OCI-LY7 (cell line): ENCODE data around the gene ING2. TPM values are rescaled to one million over a fixed set of nuclear protein-coding genes. Genes with fewer than 3 reads are reported as not detected.
"Not testable (repeated sequence)": the region's sequence is repeated elsewhere in the genome, so short reads cannot be mapped to it uniquely, and the experiment has no call there.

ENCODE experiments used
- BruUV-seq: library from RNA; stranded (reverse); fragments of 400-500 nt; replicated peaks from 2 replicates; lab custom pipeline; 2021; lab: Mats Ljungman, UMichigan
- CTCF ChIA-PET: fragments of 300-600 bp; sonication (Branson Sonifier 250); formaldehyde crosslinking; loops from one replicate; lab custom pipeline; 2022; ENCODE audit warnings: antibody characterized with exemption; ENCODE audit not compliant: unreplicated experiment; lab: Charles Lee
- POLR2A ChIA-PET: fragments of 300-600 bp; sonication (Branson Sonifier 250); formaldehyde crosslinking; loops from one replicate; lab custom pipeline; 2022; ENCODE audit warnings: antibody characterized with exemption; lab: Charles Lee
- DNase-seq: peaks from one replicate; pipeline ENCODE4 v3.0.0-alpha.2; 2015; ENCODE audit warnings: low spot score
- H2AFZ ChIP-seq: fragments of 200-600 bp; sonication (generic), shearing (Covaris generic); 2 replicates; pipeline ENCODE4 v1.6.1; 2014; ENCODE audit warnings: mild to moderate bottlenecking, antibody characterized with exemption, low read length, moderate library complexity
- H3K27ac ChIP-seq: fragments of 200-600 bp; sonication (generic); 2 replicates; pipeline ENCODE4 v1.5.1; 2014; ENCODE audit warnings: mixed run types, low read depth, mild to moderate bottlenecking, moderate library complexity, low read length, inconsistent platforms; ENCODE audit not compliant: poor library complexity, severe bottlenecking
- H3K36me3 ChIP-seq: fragments of 200-600 bp; sonication (generic); 2 replicates; pipeline ENCODE4 v1.6.1; 2014; ENCODE audit warnings: mild to moderate bottlenecking, antibody characterized with exemption, low read length, moderate library complexity, mixed read lengths; ENCODE audit not compliant: insufficient read depth
- H3K4me1 ChIP-seq: fragments of 200-600 bp; sonication (generic); 2 replicates; pipeline ENCODE4 v1.5.1; 2014; ENCODE audit warnings: mild to moderate bottlenecking, low read length; ENCODE audit not compliant: insufficient read depth, poor library complexity, severe bottlenecking
- H3K4me2 ChIP-seq: fragments of 200-600 bp; sonication (generic); 2 replicates; pipeline ENCODE4 v1.6.1; 2014; ENCODE audit warnings: mild to moderate bottlenecking, low read length
- H3K4me3 ChIP-seq: fragments of 200-600 bp; sonication (generic); 2 replicates; pipeline ENCODE4 v1.5.1; 2014; ENCODE audit warnings: mild to moderate bottlenecking, low read depth, low read length; ENCODE audit not compliant: poor library complexity, severe bottlenecking
- H3K79me2 ChIP-seq: fragments of 200-600 bp; sonication (generic); 2 replicates; pipeline ENCODE4 v1.6.1; 2016; ENCODE audit warnings: low read depth, mild to moderate bottlenecking, low read length, moderate library complexity, mixed read lengths; ENCODE audit not compliant: insufficient read depth
- H3K9me2 ChIP-seq: fragments of 200-600 bp; sonication (generic); 2 replicates; pipeline ENCODE4 v1.6.1; 2016; ENCODE audit warnings: mild to moderate bottlenecking, low read length, mixed read lengths; ENCODE audit not compliant: insufficient read depth
- H3K9me3 ChIP-seq: fragments of 200-600 bp; sonication (generic); 2 replicates; pipeline ENCODE4 v1.6.1; 2014; ENCODE audit warnings: mild to moderate bottlenecking, mixed run types, low read length, mixed read lengths
- H4K20me1 ChIP-seq: fragments of 200-600 bp; sonication (generic); 2 replicates; pipeline ENCODE4 v1.6.1; 2014; ENCODE audit warnings: mild to moderate bottlenecking, antibody characterized with exemption, low read length, moderate library complexity, mixed read lengths; ENCODE audit not compliant: insufficient read depth
- CTCF ChIP-seq: fragments of 200-600 bp; sonication (generic); conservative IDR thresholded peaks from 2 replicates; pipeline ENCODE4 v1.5.1; 2014; ENCODE audit warnings: mild to moderate bottlenecking, antibody characterized with exemption, low read length, moderate library complexity, mixed read lengths
- EZH2phosphoT487 ChIP-seq: fragments of 200-600 bp; sonication (generic); IDR thresholded peaks from 2 replicates; pipeline ENCODE4 v1.6.1; 2018; ENCODE audit warnings: low read depth, borderline replicate concordance, mild to moderate bottlenecking, mixed run types, antibody characterized with exemption, low read length, moderate library complexity, mixed read lengths
- intact Hi-C: fragments of 100-400 bp; cut with micrococcal nuclease; formaldehyde crosslinking; loops from one replicate; pipeline ENCODE4 v1.10.0; 2022; ENCODE audit not compliant: unreplicated experiment
- total RNA-seq, 2 experiments: library from RNA; depleted of rRNA in 1 of 2; stranded (reverse); fragments of >200 nt in 1 of 2; shearing (Covaris generic) in 1 of 2; gene quantifications; 2 replicates each; pipeline ENCODE4 v1.2.3, GENCODE V29; 2014 to 2022

Gene ING2
- total RNA-seq, 2 experiments from 2014 or later, result 23.3 to 26.0 TPM

- Histone ChIP-seq H3K4me3 (no peak overlapping the region), H3K4me2 (no peak overlapping the region), H3K9me2 (no peaks in the 10 kb centered on the region), H3K9me3 (no peaks in the 10 kb centered on the region), H3K36me3 (peaks cover 26% of the 10 kb centered on the region), H2AFZ (no peak overlapping the region), H3K79me2 (no peaks in the 10 kb centered on the region), H3K4me1 (no peaks in the 10 kb centered on the region), H4K20me1 (no peaks in the 10 kb centered on the region), H3K27ac (no peak overlapping the region)
- TF ChIP-seq EZH2phosphoT487, result no peak
- no peak for TF ChIP-seq CTCF
- no TSS peak for BruUV-seq
- DNase-seq, result no peak
- intact Hi-C loops, result no loop called here
- ChIA-PET CTCF (no interaction called here), POLR2A (interaction anchor here (0.6 kb wide), 1 partner anchor 12 kb away, joined by 3 read pairs; no protein-coding TSS in a partner anchor)
Observed at GRCh38 chr4:183458005-183458404, 46.9 kb upstream of the ING2 start.

GRCh38 chr4:183463903-183464619 lies 40.8 kb upstream of the ING2 start:
- H3K9me3 ChIP-seq, result 0 out of 2 replicates have a peak, but pooled peaks cover 11% of the 10 kb centered on the region
- intact Hi-C loops, H3K27ac ChIP-seq, H3K36me3 ChIP-seq, H3K4me1 ChIP-seq, H2AFZ ChIP-seq, H3K4me2 ChIP-seq, H3K9me2 ChIP-seq, DNase-seq, H3K4me3 ChIP-seq, BruUV-seq, H4K20me1 ChIP-seq, H3K79me2 ChIP-seq, CTCF ChIA-PET: not testable (repeated sequence)
- POLR2A ChIA-PET, result interaction anchor here (0.6 to 1.2 kb wide), 5 partner anchors 10 to 42 kb away, joined by 3 read pairs; no protein-coding TSS in a partner anchor

GRCh38 chr4:183465879-183466278 lies 39.0 kb upstream of the ING2 start:
- H3K27ac ChIP-seq, intact Hi-C loops, H3K4me2 ChIP-seq, H3K4me1 ChIP-seq, H2AFZ ChIP-seq, H3K9me2 ChIP-seq, BruUV-seq, DNase-seq, H3K36me3 ChIP-seq, H3K4me3 ChIP-seq, H4K20me1 ChIP-seq, CTCF ChIA-PET, H3K79me2 ChIP-seq: not testable (repeated sequence)
- H3K9me3 ChIP-seq, result 0 out of 2 replicates have a peak, but pooled peaks cover 11% of the 10 kb centered on the region
- POLR2A ChIA-PET, result interaction anchor here (0.7 kb wide), 1 partner anchor 71 kb away, joined by 3 read pairs; no protein-coding TSS in a partner anchor
